Measurements from ENCODE around the gene RASIP1. TPM values are rescaled to one million over a fixed set of nuclear protein-coding genes. Genes with fewer than 3 reads are reported as not detected.
"Not testable (repeated sequence)": the region's sequence is repeated elsewhere in the genome, so short reads cannot be mapped to it uniquely, and the experiment has no call there.

RASIP1 gene
- total RNA-seq, 2 donors from 2014 or later: 11.6 to 12.3 TPM

DNA sequence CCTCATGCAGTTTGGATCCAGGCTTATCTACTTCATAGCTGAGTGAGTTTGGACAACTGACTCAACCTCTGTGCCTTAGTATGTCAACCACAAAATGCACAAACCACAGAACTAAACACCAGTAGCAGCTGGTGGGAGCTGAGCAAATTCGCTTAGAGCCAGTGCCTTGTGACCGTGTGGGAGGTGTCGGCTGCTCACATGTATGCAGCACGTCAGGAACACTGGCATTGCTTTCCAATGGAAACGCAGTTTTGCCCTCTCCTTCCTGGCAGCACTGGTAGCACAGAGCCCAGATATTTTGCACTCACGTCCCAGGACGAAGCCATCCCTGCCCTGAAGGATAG lies 59.3 kb downstream of the RASIP1 start:
- no peak for ATAC-seq (ENCODE audit: insufficient number of reproducible peaks, low FRiP score, low read depth)
- TF ChIP-seq, protein P1, sequence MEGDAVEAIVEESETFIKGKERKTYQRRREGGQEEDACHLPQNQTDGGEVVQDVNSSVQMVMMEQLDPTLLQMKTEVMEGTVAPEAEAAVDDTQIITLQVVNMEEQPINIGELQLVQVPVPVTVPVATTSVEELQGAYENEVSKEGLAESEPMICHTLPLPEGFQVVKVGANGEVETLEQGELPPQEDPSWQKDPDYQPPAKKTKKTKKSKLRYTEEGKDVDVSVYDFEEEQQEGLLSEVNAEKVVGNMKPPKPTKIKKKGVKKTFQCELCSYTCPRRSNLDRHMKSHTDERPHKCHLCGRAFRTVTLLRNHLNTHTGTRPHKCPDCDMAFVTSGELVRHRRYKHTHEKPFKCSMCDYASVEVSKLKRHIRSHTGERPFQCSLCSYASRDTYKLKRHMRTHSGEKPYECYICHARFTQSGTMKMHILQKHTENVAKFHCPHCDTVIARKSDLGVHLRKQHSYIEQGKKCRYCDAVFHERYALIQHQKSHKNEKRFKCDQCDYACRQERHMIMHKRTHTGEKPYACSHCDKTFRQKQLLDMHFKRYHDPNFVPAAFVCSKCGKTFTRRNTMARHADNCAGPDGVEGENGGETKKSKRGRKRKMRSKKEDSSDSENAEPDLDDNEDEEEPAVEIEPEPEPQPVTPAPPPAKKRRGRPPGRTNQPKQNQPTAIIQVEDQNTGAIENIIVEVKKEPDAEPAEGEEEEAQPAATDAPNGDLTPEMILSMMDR (IDR thresholded peaks at IDR 0.05): no peak
- H3K4me3 ChIP-seq: no peak overlapping the region
- H3K27me3 ChIP-seq (replicated peaks; ENCODE audit: insufficient read depth): no peaks in the 10 kb centered on the region
- no peaks in the 10 kb centered on the region for H3K9me3 ChIP-seq
- no peak for DNase-seq (ENCODE audit: low spot score)
- H3K4me1 ChIP-seq (ENCODE audit: control insufficient read depth in 1 of 2, low read depth in 2 of 2): no peaks in the 10 kb centered on the region
- H3K27ac ChIP-seq: no peak overlapping the region
- no peaks in the 10 kb centered on the region for H3K36me3 ChIP-seq

DNA sequence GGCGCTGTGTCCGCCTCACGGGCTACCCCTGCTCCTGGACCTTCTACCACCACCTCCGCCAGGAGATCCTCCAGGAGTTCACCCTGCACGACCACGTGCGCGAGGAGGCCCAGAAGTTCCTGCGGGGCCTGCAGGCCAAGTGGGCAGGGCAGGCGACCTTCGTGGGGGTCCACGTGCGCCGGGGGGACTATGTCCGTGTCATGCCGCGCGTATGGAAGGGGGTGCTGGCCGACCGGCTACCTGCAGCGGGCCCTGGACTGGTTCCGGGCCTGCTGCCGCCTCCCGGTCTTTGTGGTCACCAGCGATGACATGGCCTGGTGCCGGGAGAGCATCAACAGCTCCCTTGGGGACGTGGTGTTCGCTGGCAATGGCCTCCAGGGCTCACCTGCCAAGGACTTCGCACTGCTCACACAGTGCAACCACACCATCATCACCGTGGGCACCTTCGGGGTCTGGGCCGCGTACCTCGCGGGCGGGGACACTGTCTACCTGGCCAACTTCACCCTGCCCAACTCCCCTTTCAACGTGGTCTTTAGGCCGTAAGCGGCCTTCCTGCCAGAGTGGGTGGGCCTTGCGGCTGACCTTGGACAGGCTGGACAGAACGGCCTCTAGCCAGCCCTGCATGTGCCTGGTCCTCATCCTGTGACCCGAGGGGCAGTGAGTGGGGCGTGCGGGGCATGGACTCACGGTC lies 59.8 kb downstream of the RASIP1 start:
- no peaks in the 10 kb centered on the region for H3K36me3 ChIP-seq
- ATAC-seq (ENCODE audit: insufficient number of reproducible peaks, low FRiP score, low read depth) (no peak), DNase-seq (ENCODE audit: low spot score) (no peak)
- H3K27ac ChIP-seq: no peak overlapping the region
- no peaks in the 10 kb centered on the region for H3K27me3 ChIP-seq (replicated peaks; ENCODE audit: insufficient read depth)
- H3K9me3 ChIP-seq: no peaks in the 10 kb centered on the region
- no peak overlapping the region for H3K4me3 ChIP-seq
- TF ChIP-seq, protein P1 (IDR thresholded peaks at IDR 0.05): no peak
- H3K4me1 ChIP-seq (ENCODE audit: control insufficient read depth in 1 of 2, low read depth in 2 of 2): no peaks in the 10 kb centered on the region

DNA sequence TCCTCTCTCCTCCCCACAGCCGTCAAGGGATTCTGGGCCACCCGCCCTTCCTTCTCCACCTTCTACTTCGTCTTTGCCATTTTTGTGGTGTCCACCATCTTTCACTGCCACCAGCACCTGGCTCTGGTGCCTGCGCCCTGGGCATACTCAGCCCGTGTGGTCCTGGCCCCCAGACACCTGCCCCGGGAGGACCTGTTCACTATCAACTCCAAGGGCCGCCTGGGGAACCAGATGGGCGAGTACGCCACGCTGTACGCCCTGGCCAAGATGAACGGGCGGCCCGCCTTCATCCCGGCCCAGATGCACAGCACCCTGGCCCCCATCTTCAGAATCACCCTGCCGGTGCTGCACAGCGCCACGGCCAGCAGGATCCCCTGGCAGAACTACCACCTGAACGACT lies 60.4 kb downstream of the RASIP1 start:
- H3K4me3 ChIP-seq; H3K27ac ChIP-seq; H3K9me3 ChIP-seq; ATAC-seq (ENCODE audit: insufficient number of reproducible peaks, low FRiP score, low read depth); H3K27me3 ChIP-seq (replicated peaks; ENCODE audit: insufficient read depth); H3K36me3 ChIP-seq; H3K4me1 ChIP-seq (ENCODE audit: control insufficient read depth in 1 of 2, low read depth in 2 of 2); DNase-seq (ENCODE audit: low spot score): not testable (repeated sequence)

- no peak for ATAC-seq (ENCODE audit: insufficient number of reproducible peaks, low FRiP score, low read depth)
- no peak overlapping the region for H3K4me3 ChIP-seq
- DNase-seq (ENCODE audit: low spot score): no peak
Observed at GRCh38 chr19:48678201-48678600, 62.2 kb downstream of the RASIP1 start.

GRCh38 chr19:48676887-48677286 lies 63.5 kb downstream of the RASIP1 start:
- TF ChIP-seq, protein P1 (IDR thresholded peaks at IDR 0.05): no peak
- no peaks in the 10 kb centered on the region for H3K36me3 ChIP-seq
- peaks cover 0 to 3% of the 10 kb centered on the region in 2 donors for H3K4me1 ChIP-seq (ENCODE audit: control insufficient read depth in 1 of 2, low read depth in 2 of 2)
- H3K27me3 ChIP-seq (replicated peaks; ENCODE audit: insufficient read depth): no peaks in the 10 kb centered on the region
- H3K4me3 ChIP-seq: no peak overlapping the region
- no peaks in the 10 kb centered on the region for H3K9me3 ChIP-seq
- no peak overlapping the region for H3K27ac ChIP-seq
- no peak for ATAC-seq (ENCODE audit: insufficient number of reproducible peaks, low FRiP score, low read depth)
- DNase-seq (ENCODE audit: low spot score): no peak

More at GRCh38 chr19:48678201-48678600, 62.2 kb downstream of the RASIP1 start:
- Histone ChIP-seq H3K27me3 (replicated peaks; ENCODE audit: insufficient read depth) (no peaks in the 10 kb centered on the region), H3K9me3 (no peaks in the 10 kb centered on the region), H3K4me1 (ENCODE audit: control insufficient read depth in 1 of 2, low read depth in 2 of 2) (peaks cover 0 to 3% of the 10 kb centered on the region in 2 donors), H3K27ac (no peak overlapping the region), H3K36me3 (no peaks in the 10 kb centered on the region)
- TF ChIP-seq, protein P1 (IDR thresholded peaks at IDR 0.05): no peak

DNA sequence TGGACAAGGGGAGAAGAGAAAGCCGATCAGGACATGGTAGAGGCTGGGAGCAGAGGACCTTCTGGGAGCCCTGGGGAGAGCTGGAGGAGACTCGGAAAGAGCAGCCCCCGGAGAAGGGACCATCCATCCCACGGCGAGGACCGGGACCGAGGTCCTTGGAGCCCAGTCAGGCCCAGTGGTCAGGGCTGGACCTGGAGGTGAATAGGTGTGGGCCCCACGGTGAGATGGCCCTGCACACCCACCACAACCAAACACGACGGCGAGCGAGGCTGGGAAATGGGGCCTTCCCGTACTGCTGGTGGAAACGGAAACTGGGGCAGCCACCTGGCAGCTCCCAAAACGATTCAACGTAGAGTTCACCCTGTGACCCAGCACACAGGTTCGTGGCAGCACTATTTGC lies 63.9 kb downstream of the RASIP1 start:
- Histone ChIP-seq H3K4me1 (ENCODE audit: control insufficient read depth in 1 of 2, low read depth in 2 of 2) (peaks cover 0 to 3% of the 10 kb centered on the region in 2 donors), H3K4me3 (no peak overlapping the region), H3K36me3 (no peaks in the 10 kb centered on the region), H3K9me3 (no peaks in the 10 kb centered on the region), H3K27me3 (replicated peaks; ENCODE audit: insufficient read depth) (no peaks in the 10 kb centered on the region), H3K27ac (no peak overlapping the region)
- TF ChIP-seq, protein P1 (IDR thresholded peaks at IDR 0.05): no peak
- ATAC-seq (ENCODE audit: insufficient number of reproducible peaks, low FRiP score, low read depth) (no peak), DNase-seq (ENCODE audit: low spot score) (no peak)
